Non-pigmented ciliary epithelial cell (primary cell): ENCODE results near the gene EPB41L4A.
"Not testable (repeated sequence)": the region's sequence is repeated elsewhere in the genome, so short reads cannot be mapped to it uniquely, and the experiment has no call there.

Source experiments
- DNase-seq: peaks from one replicate; pipeline ENCODE4 v3.0.0-alpha.2; 2010; ENCODE audit warnings: low read depth

The EPB41L4A gene

GRCh38 chr5:112419164-112419985, at the start of gene EPB41L4A:
EPB41L4A (minus strand) TSS chr5:112419277; CDS start chr5:112419039, 238 bp downstream.
- DNase-seq, result no peak

- no peak for DNase-seq
These were observed 48.4 kb upstream of the EPB41L4A start for GRCh38 chr5:112467485-112467884.

GRCh38 chr5:112466261-112466660, 47.2 kb upstream of the EPB41L4A start:
- not testable (repeated sequence) for DNase-seq

- DNase-seq, result not testable (repeated sequence)
These were observed 28.2 kb upstream of the EPB41L4A start for GRCh38 chr5:112447187-112447760.

- DNase-seq, result no peak
These were observed 26.7 kb upstream of the EPB41L4A start for GRCh38 chr5:112445626-112446350.

- not testable (repeated sequence) for DNase-seq
These were observed 24.9 kb upstream of the EPB41L4A start for GRCh38 chr5:112443932-112444331.

GRCh38 chr5:112440031-112440430, 21.0 kb upstream of the EPB41L4A start:
- no peak for DNase-seq

GRCh38 chr5:112436144-112436543, 17.1 kb upstream of the EPB41L4A start:
- no peak for DNase-seq

- no peak for DNase-seq
These were observed 15.6 kb upstream of the EPB41L4A start for GRCh38 chr5:112434641-112435040.

GRCh38 chr5:112426202-112426601, 7.1 kb upstream of the EPB41L4A start:
- not testable (repeated sequence) for DNase-seq

- DNase-seq, result no peak
These were observed 1.1 kb upstream of the EPB41L4A start for GRCh38 chr5:112419986-112420864.

- DNase-seq, result no peak
These were observed 366 bp downstream of the EPB41L4A start for GRCh38 chr5:112418659-112419163.

GRCh38 chr5:112417931-112418658, 982 bp downstream of the EPB41L4A start:
- DNase-seq, result no peak

GRCh38 chr5:112415552-112415951, 3.5 kb downstream of the EPB41L4A start:
- DNase-seq, result no peak

- no peak for DNase-seq
These were observed 5.5 kb downstream of the EPB41L4A start for GRCh38 chr5:112413611-112414010.

- no peak for DNase-seq
These were observed 6.7 kb downstream of the EPB41L4A start for GRCh38 chr5:112412346-112412745.

GRCh38 chr5:112411903-112412302, 7.2 kb downstream of the EPB41L4A start:
- no peak for DNase-seq

GRCh38 chr5:112407666-112408065, 11.4 kb downstream of the EPB41L4A start:
- DNase-seq, result no peak

GRCh38 chr5:112407240-112407639, 11.8 kb downstream of the EPB41L4A start:
- no peak for DNase-seq

- DNase-seq, result no peak
These were observed 16.0 kb downstream of the EPB41L4A start for GRCh38 chr5:112403069-112403468.

GRCh38 chr5:112401924-112402323, 17.2 kb downstream of the EPB41L4A start:
- no peak for DNase-seq
